ENCODE results near the gene CNN2.

DNA sequence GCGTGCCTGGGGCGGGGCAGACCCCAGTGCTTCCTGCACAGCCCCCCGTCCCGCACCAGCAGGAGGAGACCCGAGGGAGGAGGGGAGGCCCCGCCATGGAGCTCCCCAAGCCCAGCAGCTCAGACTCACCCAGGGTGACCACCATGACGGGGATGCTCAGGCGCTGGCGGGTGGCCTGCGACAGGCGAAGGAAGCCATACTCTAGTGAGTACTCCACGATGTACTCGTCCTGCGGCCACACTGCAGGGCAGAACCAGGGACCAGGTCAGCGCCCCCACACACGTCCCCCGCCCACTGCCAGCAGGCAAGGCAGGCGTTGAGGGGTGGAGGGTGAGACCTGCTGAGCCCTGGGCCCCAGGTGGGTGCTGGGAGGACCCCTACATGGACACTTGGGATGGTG, 14.1 kb upstream of the CNN2 start:
- TF ChIP-seq, protein P1, sequence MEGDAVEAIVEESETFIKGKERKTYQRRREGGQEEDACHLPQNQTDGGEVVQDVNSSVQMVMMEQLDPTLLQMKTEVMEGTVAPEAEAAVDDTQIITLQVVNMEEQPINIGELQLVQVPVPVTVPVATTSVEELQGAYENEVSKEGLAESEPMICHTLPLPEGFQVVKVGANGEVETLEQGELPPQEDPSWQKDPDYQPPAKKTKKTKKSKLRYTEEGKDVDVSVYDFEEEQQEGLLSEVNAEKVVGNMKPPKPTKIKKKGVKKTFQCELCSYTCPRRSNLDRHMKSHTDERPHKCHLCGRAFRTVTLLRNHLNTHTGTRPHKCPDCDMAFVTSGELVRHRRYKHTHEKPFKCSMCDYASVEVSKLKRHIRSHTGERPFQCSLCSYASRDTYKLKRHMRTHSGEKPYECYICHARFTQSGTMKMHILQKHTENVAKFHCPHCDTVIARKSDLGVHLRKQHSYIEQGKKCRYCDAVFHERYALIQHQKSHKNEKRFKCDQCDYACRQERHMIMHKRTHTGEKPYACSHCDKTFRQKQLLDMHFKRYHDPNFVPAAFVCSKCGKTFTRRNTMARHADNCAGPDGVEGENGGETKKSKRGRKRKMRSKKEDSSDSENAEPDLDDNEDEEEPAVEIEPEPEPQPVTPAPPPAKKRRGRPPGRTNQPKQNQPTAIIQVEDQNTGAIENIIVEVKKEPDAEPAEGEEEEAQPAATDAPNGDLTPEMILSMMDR (IDR thresholded peaks at IDR 0.05; ENCODE audit: low read length): no peak
- TF ChIP-seq EZH2 (optimal IDR thresholded peaks at IDR 0.05; ENCODE audit: low read depth, low read length) (no peak), EZH2phosphoT487 (IDR thresholded peaks at IDR 0.05; ENCODE audit: low read length) (no peak)

All from MM.1S (cell line).